Measurements from ENCODE around the gene PPP1CA. TPM values are rescaled to one million over a fixed set of nuclear protein-coding genes. Genes with fewer than 3 reads are reported as not detected.

PPP1CA gene
- total and polyA plus RNA-seq, 3 donors from 2014 or later = 79.7 to 129 (median 100) TPM

DNA sequence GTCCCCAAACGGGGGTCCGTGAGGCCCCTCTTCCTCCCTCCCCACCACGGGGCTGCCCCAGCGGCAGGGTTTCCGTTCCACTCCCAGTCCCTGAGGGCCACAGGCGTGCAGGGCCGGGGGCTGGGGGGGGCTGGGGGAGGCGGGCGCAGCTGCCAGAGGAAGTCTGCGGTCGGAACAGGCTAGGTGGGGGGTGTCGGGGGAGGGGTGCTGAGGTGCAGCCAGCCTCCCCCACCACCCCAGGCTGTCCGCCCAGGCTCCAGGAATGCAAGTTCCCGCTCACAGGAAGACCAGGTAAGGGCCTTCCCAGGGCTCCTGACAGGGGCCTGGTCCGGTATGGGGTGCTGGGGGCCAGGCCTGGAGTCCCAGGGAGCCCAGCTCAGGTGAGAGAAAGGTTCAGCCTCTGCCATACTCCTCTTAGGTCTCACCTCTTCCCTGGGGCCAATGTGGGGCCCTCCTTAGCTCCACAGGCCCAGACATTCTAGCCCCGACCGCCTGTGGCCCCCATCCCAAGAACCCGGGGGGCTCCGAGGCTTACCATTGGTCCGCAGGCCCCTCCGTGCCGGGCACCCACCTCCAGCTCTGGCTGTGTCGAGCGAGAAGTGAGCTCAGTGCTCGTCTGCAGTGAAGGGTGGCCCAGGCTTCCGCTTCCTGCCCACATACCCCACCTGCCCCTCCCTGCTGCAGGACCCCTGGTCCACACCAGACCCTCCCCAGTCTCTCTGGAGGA lies 35.6 kb upstream of the PPP1CA start, which contains the start of gene PTPRCAP:
PTPRCAP (minus strand) TSS at position 601 of the 727 bp plus-strand sequence; CDS start at position 538, 63 bp downstream.
- Histone ChIP-seq H3K4me3 (no peak within 1 kb of the TSS), H3K27me3 (no peaks in the 10 kb centered on the region), H3K27ac (no peak within 1 kb of the TSS), H3K4me1 (peaks cover 1% of the 10 kb centered on the region), H3K9me3 (no peaks in the 10 kb centered on the region), H3K36me3 (ENCODE audit: low read depth, missing control alignments) (no peaks in the 10 kb centered on the region)
- DNase-seq = no peak
- TF ChIP-seq POLR2A (IDR thresholded peaks at IDR 0.05) = no peak
- TF ChIP-seq, protein P1, sequence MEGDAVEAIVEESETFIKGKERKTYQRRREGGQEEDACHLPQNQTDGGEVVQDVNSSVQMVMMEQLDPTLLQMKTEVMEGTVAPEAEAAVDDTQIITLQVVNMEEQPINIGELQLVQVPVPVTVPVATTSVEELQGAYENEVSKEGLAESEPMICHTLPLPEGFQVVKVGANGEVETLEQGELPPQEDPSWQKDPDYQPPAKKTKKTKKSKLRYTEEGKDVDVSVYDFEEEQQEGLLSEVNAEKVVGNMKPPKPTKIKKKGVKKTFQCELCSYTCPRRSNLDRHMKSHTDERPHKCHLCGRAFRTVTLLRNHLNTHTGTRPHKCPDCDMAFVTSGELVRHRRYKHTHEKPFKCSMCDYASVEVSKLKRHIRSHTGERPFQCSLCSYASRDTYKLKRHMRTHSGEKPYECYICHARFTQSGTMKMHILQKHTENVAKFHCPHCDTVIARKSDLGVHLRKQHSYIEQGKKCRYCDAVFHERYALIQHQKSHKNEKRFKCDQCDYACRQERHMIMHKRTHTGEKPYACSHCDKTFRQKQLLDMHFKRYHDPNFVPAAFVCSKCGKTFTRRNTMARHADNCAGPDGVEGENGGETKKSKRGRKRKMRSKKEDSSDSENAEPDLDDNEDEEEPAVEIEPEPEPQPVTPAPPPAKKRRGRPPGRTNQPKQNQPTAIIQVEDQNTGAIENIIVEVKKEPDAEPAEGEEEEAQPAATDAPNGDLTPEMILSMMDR (IDR thresholded peaks at IDR 0.05) = no peak
- 72 to 78% methylated on average over 5 to 26 of the region's 26 CpGs for WGBS, 2 donors
- intact Hi-C loops (cut with DNase I; ENCODE audit: low total_unique reads) = no loop called here

DNA sequence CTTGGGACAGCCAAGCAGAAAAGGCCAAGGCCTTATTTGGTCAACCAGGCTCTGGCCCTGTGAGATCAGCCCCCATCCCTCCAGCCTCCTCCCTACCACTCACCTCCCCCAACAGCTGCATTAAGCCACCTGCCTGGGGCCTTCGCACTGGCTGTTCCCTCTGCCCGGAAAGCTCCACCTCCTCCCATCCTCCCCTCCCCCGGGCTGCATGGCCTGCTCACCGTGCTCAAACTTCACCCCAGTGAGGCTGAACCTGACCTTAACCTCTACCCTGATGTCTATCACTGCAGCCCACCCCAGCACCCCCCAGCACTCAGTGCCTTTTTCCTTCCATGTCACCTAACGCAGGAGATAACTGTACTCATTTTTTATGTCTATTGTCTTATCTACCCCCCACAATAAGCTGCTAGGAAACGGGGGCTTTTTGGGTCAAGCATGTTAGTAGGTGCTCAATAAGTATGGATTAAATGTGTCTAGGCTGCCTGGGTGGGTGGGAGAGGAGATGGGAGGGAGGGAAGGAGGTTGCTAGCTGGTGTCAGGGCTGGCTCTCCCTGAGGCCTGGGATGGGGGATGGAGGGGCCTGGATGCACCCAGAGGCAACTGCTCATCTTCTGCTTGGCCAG lies 34.9 kb upstream of the PPP1CA start:
- WGBS, 2 donors = 64 to 65% methylated on average over 6 of the region's 6 CpGs
- Histone ChIP-seq H3K27me3 (no peaks in the 10 kb centered on the region), H3K27ac (no peak overlapping the region), H3K4me1 (no peaks in the 10 kb centered on the region), H3K9me3 (no peaks in the 10 kb centered on the region), H3K4me3 (no peak overlapping the region), H3K36me3 (ENCODE audit: low read depth, missing control alignments) (no peaks in the 10 kb centered on the region)
- intact Hi-C loops (cut with DNase I; ENCODE audit: low total_unique reads) = no loop called here
- DNase-seq = no peak
- TF ChIP-seq POLR2A (IDR thresholded peaks at IDR 0.05) = no peak
- TF ChIP-seq, protein P1 (IDR thresholded peaks at IDR 0.05) = no peak

DNA sequence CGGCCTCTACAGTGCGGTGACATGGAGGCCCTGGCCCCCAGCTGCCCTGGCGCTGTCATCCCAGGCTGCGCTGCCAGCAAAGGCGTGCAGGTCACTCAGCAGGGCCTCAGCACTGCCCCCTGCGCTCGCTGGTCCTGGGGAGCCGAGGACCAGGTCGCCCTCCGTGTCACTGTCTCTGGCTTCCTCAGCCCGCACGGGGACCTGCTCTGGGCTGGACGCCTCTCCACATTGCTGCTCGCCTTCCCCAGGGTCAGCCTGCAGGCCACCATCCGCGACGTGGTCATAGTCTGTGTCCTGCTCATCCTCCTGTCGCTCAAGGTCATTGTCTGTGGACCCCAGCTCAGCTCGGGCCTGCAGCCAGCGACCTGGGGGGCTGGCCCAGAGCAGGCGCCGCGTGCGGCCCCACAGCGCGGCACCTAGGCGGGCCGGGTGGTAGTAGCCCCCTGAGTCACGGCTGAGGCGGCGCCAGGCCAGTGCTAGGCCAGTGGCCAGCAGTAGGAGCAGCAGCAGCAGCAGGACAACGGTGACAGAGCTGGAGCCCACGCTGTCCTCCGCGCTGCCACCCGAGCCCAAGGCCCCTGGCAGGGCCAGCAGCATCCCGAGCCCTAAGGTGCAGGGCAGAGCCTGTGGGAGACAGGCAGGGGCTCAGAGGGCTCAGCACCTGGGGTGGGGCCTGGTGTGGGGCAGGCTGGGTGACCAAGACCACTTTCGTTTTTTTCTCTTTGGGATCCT lies 34.2 kb upstream of the PPP1CA start:
- 89 to 93% methylated on average over 11 to 38 of the region's 38 CpGs for WGBS, 2 donors
- DNase-seq = no peak
- Histone ChIP-seq H3K36me3 (ENCODE audit: low read depth, missing control alignments) (no peaks in the 10 kb centered on the region), H3K4me3 (no peak overlapping the region), H3K4me1 (no peaks in the 10 kb centered on the region), H3K27me3 (no peaks in the 10 kb centered on the region), H3K9me3 (no peaks in the 10 kb centered on the region), H3K27ac (no peak overlapping the region)
- TF ChIP-seq, protein P1 (IDR thresholded peaks at IDR 0.05) = no peak
- no peak for TF ChIP-seq POLR2A (IDR thresholded peaks at IDR 0.05)
- intact Hi-C loops (cut with DNase I; ENCODE audit: low total_unique reads) = no loop called here

DNA sequence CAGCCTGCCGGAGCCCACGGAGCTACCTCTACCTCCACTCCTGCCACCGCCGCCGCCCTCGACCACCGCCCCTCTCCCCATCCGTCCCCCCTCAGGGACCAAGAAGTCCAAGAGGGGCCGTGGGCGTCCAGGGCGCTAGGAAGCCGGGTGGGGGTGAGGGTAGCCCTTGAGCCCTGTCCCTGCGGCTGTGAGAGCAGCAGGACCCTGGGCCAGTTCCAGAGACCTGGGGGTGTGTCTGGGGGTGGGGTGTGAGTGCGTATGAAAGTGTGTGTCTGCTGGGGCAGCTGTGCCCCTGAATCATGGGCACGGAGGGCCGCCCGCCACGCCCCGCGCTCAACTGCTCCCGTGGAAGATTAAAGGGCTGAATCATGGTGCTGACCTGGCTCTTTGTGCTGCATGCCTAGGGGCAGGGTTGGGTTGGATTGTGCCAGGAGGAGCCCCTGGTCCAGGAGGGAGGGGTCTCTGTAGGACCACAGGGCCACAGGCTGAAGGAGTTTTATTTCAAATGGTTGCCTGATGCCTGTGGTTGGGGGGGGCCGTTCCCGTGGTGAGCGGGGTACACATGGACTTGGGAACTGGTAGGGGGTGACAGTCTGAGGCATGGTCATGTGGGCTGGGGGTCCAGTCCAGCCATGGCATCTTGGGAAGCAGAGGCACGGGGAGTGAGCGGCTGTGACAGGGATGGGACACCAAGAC lies 33.5 kb upstream of the PPP1CA start:
- no peak for DNase-seq
- intact Hi-C loops (cut with DNase I; ENCODE audit: low total_unique reads) = no loop called here
- Histone ChIP-seq H3K4me1 (no peaks in the 10 kb centered on the region), H3K27me3 (no peaks in the 10 kb centered on the region), H3K27ac (no peak overlapping the region), H3K36me3 (ENCODE audit: low read depth, missing control alignments) (no peaks in the 10 kb centered on the region), H3K9me3 (no peaks in the 10 kb centered on the region), H3K4me3 (no peak overlapping the region)
- TF ChIP-seq, protein P1 (IDR thresholded peaks at IDR 0.05) = no peak
- TF ChIP-seq POLR2A (IDR thresholded peaks at IDR 0.05) = no peak
- 77 to 82% methylated on average over 6 to 26 of the region's 26 CpGs for WGBS, 2 donors
